ENCODE results near the gene LRRC49. TPM values are rescaled to one million over a fixed set of nuclear protein-coding genes. Genes with fewer than 3 reads are reported as not detected.

The LRRC49 gene, protein sequence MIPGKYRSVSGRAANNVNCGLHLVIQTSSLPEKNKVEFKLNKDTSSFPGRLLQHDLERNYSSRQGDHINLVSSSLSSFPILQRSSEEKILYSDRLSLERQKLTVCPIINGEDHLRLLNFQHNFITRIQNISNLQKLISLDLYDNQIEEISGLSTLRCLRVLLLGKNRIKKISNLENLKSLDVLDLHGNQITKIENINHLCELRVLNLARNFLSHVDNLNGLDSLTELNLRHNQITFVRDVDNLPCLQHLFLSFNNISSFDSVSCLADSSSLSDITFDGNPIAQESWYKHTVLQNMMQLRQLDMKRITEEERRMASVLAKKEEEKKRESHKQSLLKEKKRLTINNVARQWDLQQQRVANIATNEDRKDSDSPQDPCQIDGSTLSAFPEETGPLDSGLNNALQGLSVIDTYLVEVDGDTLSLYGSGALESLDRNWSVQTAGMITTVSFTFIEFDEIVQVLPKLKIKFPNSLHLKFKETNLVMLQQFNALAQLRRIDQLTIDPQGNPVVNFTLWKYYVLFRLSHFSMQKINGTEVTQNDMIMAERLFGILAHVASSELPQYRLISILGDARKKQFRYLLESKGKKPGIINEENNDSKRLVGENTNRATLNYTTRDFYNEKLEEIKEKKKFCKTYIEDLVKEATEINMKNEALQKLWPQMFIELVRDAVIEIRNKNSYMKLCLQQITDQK
- total RNA-seq: 19.7 and 20.5 TPM in 2 replicates

DNA sequence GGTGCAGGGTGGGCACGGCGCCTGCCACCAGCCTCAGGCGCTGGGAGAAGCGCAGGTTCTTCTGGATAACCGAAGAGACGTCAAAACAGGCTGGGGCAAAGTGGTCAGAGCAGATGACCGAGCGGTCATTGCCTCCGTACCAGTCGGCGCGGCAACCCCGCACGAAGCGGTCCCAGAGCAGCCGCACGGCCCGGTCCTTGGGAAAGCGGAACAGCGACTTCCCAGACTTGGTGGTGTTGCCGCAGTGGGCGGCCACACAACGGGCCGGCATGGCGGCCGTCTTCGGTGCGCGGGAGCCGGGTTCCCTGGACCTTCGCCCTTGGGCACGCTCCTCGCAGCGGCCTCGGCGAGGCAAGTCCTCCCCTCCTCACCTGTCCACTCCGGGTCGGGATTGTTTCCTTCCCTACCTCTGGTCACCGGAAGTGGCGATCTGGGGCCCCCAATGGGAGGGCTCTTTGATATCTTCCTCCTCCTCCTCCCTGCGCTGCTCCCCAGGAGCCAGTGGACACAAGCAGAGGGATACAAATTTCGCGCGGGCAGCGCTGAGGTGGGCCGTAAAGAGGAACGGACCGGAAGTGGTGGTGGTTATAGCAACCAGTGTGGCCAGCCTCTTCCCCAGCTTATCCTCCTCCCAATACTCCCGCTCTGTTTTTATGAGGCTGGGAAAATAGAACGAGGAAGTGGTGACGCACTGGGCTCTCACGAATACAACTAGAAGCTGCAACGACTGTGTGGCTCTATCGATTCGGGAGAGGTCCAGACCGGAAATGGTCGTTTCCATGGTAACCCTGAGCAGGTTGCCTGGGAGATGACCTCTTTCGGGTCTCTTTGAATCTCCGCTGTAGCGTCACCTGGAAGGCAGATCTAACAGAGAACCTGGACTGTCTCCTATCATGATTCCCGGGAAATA is at the start of gene LRRC49, which contains the start of gene THAP10:
Gene LRRC49, plus strand, starts transcription at position 825 of the 910 bp plus-strand sequence. Its CDS starts 69 bp downstream, at position 894.
Gene THAP10, minus strand, starts transcription at position 432 of the 910 bp plus-strand sequence. Its CDS starts 161 bp downstream, at position 271.

DNA sequence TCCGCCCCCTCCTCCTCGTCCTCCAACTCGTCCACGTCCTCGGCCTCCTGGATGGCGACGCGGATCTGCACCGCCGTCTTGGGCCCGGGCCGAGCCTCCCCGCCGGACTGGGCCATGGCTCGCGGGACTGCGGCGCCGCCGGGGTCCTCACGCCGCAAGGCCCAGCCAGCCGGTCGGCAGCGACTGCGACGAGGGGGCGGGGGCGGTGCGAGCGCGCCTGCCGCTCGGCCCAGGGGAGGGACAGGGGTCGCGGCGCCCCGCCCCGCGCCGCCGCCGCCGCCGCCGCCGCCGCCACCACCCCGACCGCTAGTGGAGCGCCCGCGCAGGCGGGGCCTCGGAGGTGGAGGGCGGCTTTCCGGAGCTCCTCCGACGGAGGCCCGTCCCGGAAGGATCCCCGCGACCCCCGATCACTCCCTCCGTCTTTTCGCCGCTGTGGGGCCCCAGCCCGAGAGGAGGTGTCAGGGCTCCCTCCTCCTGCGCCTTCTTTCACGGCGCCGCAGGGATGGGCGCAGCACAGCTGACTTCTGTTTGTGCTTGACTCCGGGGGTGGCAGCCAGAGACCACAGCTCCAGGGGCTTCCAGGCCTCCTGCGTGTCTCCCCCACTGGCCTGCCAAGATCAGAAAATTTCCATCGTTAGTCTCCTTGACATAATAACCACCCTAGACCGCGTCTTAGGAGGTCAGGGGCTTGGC is 38.5 kb upstream of the LRRC49 start, which contains the start of gene LARP6:
Gene LARP6, minus strand, starts transcription at position 185 of the 693 bp plus-strand sequence. Its CDS starts 69 bp downstream, at position 116.

Other genes starting within 250 kb of the LRRC49 start
- 152 and 235 TPM in 2 replicates for gene UACA, start 129.3 kb upstream of the LRRC49 start, total RNA-seq
- gene LARP6, start 38.7 kb upstream of the LRRC49 start, total RNA-seq: 143 and 174 TPM in 2 replicates
- 2.0 and 4.6 TPM in 2 replicates for gene THAP10, start 393 bp upstream of the LRRC49 start, total RNA-seq
- 63.7 and 146 TPM in 2 replicates for gene THSD4, start 222.6 kb downstream of the LRRC49 start, total RNA-seq